GM12864 (cell line): ENCODE measurements around the gene SMC1B.
"Not testable (repeated sequence)": the region's sequence is repeated elsewhere in the genome, so short reads cannot be mapped to it uniquely, and the experiment has no call there.

Experiments
- DNase-seq: peaks from one replicate; pipeline ENCODE4 v3.0.0-alpha.2; 2011; ENCODE audit warnings: low read depth
- H3K4me3 ChIP-seq: 2 replicates; pipeline ENCODE4 v1.5.1; 2011; ENCODE audit warnings: mild to moderate bottlenecking, low read depth, low read length, control low read depth
- TF ChIP-seq, protein P1 (sequence below): IDR thresholded peaks from 2 replicates; pipeline ENCODE4 v1.5.1; 2011; ENCODE audit warnings: low read depth, mild to moderate bottlenecking, moderate library complexity, low read length, control low read depth, inconsistent platforms; ENCODE audit errors: missing control alignments

The SMC1B gene

GRCh38 chr22:45450921-45451651, 37.7 kb upstream of the SMC1B start:
- TF ChIP-seq, protein P1, sequence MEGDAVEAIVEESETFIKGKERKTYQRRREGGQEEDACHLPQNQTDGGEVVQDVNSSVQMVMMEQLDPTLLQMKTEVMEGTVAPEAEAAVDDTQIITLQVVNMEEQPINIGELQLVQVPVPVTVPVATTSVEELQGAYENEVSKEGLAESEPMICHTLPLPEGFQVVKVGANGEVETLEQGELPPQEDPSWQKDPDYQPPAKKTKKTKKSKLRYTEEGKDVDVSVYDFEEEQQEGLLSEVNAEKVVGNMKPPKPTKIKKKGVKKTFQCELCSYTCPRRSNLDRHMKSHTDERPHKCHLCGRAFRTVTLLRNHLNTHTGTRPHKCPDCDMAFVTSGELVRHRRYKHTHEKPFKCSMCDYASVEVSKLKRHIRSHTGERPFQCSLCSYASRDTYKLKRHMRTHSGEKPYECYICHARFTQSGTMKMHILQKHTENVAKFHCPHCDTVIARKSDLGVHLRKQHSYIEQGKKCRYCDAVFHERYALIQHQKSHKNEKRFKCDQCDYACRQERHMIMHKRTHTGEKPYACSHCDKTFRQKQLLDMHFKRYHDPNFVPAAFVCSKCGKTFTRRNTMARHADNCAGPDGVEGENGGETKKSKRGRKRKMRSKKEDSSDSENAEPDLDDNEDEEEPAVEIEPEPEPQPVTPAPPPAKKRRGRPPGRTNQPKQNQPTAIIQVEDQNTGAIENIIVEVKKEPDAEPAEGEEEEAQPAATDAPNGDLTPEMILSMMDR: no peak
- no peak for DNase-seq
- H3K4me3 ChIP-seq: no peak overlapping the region

GRCh38 chr22:45450101-45450785, 36.8 kb upstream of the SMC1B start:
- no peak for DNase-seq
- TF ChIP-seq, protein P1: no peak
- H3K4me3 ChIP-seq: no peak overlapping the region

GRCh38 chr22:45449442-45449841, 36.0 kb upstream of the SMC1B start:
- not testable (repeated sequence) for H3K4me3 ChIP-seq, DNase-seq

DNA sequence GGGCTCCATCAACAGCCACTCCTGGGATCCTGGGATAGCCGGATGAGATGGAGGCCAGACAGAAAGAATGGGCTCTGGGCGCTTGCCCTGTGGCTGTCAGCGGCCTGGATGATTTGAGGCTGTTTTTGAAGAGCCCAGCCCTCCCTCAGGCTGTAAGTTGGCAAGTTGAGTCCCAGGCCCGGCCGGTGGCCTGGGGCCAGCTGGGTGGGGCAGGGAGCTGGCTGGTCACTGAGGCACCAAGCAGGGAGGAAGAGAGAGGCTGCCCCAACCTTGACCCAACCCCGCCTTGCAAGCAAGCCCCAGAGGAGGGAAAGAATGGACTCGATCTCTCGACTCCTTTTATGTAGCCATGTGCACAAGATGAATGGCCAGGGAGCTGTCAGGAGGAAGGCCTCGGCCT, 35.0 kb upstream of the SMC1B start:
- TF ChIP-seq, protein P1: no peak
- no peak for DNase-seq
- no peak overlapping the region for H3K4me3 ChIP-seq

GRCh38 chr22:45447596-45447995, 34.2 kb upstream of the SMC1B start:
- H3K4me3 ChIP-seq, DNase-seq: not testable (repeated sequence)

DNA sequence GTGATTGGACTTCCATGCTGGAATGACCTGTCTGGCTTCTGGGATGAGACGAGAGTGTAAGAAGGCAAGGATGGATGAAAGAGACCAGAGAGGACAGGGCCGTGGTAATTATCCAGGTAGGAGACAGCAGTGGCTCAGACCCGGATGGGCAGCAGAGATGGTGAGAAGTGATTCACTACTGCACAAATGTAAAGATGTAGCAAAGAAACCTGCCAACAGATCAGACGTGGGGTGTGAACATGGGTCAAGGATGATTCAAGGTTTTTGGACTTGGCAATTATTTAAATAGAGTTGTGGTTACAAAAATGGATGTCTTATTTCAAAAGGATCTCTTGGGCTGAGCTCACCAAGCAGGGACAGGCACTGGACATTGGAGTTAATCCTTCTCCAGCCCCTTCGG, 32.8 kb upstream of the SMC1B start:
- no peak overlapping the region for H3K4me3 ChIP-seq
- DNase-seq: no peak
- TF ChIP-seq, protein P1: no peak

- TF ChIP-seq, protein P1: no peak
- H3K4me3 ChIP-seq: no peak overlapping the region
- DNase-seq: no peak
Measured at GRCh38 chr22:45445031-45445710, 31.8 kb upstream of the SMC1B start.

DNA sequence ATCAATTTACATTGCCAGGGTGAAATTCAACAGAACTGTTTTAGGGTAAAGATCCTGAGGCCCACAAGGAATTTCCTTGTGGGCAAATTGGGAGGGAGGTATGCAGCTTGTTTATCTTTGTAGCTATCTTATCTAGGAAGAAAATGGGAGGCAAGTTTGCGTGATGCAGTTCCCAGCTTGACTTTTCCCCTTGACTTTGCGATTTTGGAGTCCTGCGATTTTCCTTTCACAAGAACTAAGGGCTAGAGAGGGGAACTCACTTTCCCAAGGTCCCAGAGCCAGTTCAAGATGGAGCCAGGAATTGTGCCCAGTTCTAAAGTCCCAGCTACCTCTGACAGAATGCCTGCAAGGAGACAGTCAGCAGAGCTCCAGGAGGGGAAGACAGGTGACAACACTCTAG, 30.8 kb upstream of the SMC1B start:
- TF ChIP-seq, protein P1: no peak
- DNase-seq: no peak
- no peak overlapping the region for H3K4me3 ChIP-seq
